SK-N-SH (cell line): Measurements from ENCODE around the gene PSME1. TPM values are rescaled to one million over a fixed set of nuclear protein-coding genes. Genes with fewer than 3 reads are reported as not detected.

Source experiments
- CTCF ChIA-PET: fragments of 300-600, 350-600 bp; formaldehyde crosslinking; extraction: SDS; loops from one replicate; lab custom pipeline; 2021; lab: Yijun Ruan, JAX
- POLR2A ChIA-PET: fragments of 350-600 bp; sonication (Branson Sonifier 250); formaldehyde crosslinking; extraction: SDS; loops from one replicate; lab custom pipeline; 2020; ENCODE audit warnings: antibody characterized with exemption, inconsistent platforms; lab: Yijun Ruan, JAX
- DNase-seq: peaks from one replicate; pipeline ENCODE4 v3.0.0; 2012
- H2AFZ ChIP-seq: fragments of 200-600 bp; sonication (generic); 2 replicates; pipeline ENCODE4 v1.8.1; 2016; ENCODE audit warnings: antibody characterized with exemption, mild to moderate bottlenecking, low read depth
- H3F3A ChIP-seq: fragments of 200-600 bp; sonication (generic); replicated peaks from 2 replicates; pipeline ENCODE3; 2016; ENCODE audit warnings: antibody characterized with exemption, mild to moderate bottlenecking; ENCODE audit not compliant: insufficient read depth
- H3K27ac ChIP-seq, 2 experiments: fragments of 200-500 bp in 1 of 2; fragments of 200-600 bp in 1 of 2; sonication (Bioruptor generic) in 1 of 2; sonication (generic), shearing (Covaris generic) in 1 of 2; 2 replicates each; pipeline versions ENCODE4 v1.5.1 to v1.6.1; 2014 to 2016; ENCODE audit warnings: low read depth in 2 of 2, inconsistent platforms in 1 of 2, low read length in 1 of 2, mild to moderate bottlenecking in 1 of 2, mixed read lengths in 1 of 2
- H3K27me3 ChIP-seq: fragments of 200-600 bp; sonication (generic), shearing (Covaris generic); 2 replicates; pipeline ENCODE4 v1.6.1; 2016; ENCODE audit warnings: mixed run types; ENCODE audit not compliant: insufficient read depth
- H3K36me3 ChIP-seq, 2 experiments: fragments of 200-500 bp in 1 of 2; fragments of 200-600 bp in 1 of 2; sonication (Bioruptor generic) in 1 of 2; sonication (generic) in 1 of 2; replicated peaks in 1 of 2; 2 replicates each; pipeline versions ENCODE3 to v1.5.1; 2014 to 2016; ENCODE audit warnings: low read length in 1 of 2, mild to moderate bottlenecking in 1 of 2; ENCODE audit not compliant: insufficient read depth in 2 of 2, control insufficient read depth in 1 of 2
- H3K4me1 ChIP-seq, 2 experiments: fragments of 200-500 bp in 1 of 2; fragments of 200-600 bp in 1 of 2; sonication (Bioruptor generic) in 1 of 2; sonication (generic), shearing (Covaris generic) in 1 of 2; 2 replicates each; pipeline versions ENCODE4 v1.5.1 to v1.6.1; 2014 to 2016; ENCODE audit warnings: low read depth in 1 of 2, low read length in 1 of 2, mixed run types in 1 of 2; ENCODE audit not compliant: insufficient read depth in 2 of 2, control insufficient read depth in 1 of 2
- H3K4me2 ChIP-seq: fragments of 200-600 bp; sonication (generic), shearing (Covaris generic); 2 replicates; pipeline ENCODE4 v1.6.1; 2017; ENCODE audit warnings: mixed run types
- H3K4me3 ChIP-seq, 2 experiments: fragments of 200-500 bp in 1 of 2; fragments of 200-600 bp in 1 of 2; sonication (Bioruptor generic) in 1 of 2; sonication (generic), shearing (Covaris generic) in 1 of 2; 2 replicates each; pipeline versions ENCODE4 v1.5.1 to v1.8.1; 2014 to 2016; ENCODE audit warnings: low read depth in 2 of 2, inconsistent platforms in 1 of 2, low read length in 1 of 2, mild to moderate bottlenecking in 1 of 2, mixed read lengths in 1 of 2, moderate library complexity in 1 of 2
- H3K79me2 ChIP-seq: fragments of 200-600 bp; sonication (generic); 2 replicates; pipeline ENCODE4 v1.8.1; 2017; ENCODE audit warnings: mild to moderate bottlenecking; ENCODE audit not compliant: insufficient read depth
- H3K9ac ChIP-seq: fragments of 200-600 bp; sonication (generic); 2 replicates; pipeline ENCODE4 v1.6.1; 2017; ENCODE audit warnings: mixed run types
- H3K9me2 ChIP-seq: fragments of 200-600 bp; sonication (generic); 2 replicates; pipeline ENCODE4 v1.6.1; 2017; ENCODE audit warnings: mixed run types
- H3K9me3 ChIP-seq: fragments of 200-600 bp; sonication (generic); 2 replicates; pipeline ENCODE4 v1.6.1; 2017; ENCODE audit warnings: mixed run types, mild to moderate bottlenecking, moderate library complexity
- H4K20me1 ChIP-seq: fragments of 200-600 bp; sonication (generic); 2 replicates; pipeline ENCODE4 v1.6.1; 2017; ENCODE audit warnings: mild to moderate bottlenecking, mixed run types; ENCODE audit not compliant: insufficient read depth
- CHD2 ChIP-seq: fragments of 150-350 bp; IDR thresholded peaks from 2 replicates; pipeline ENCODE4 v1.6.1; 2018; ENCODE audit warnings: low read length; ENCODE audit not compliant: partially characterized antibody
- ELF1 ChIP-seq: IDR thresholded peaks from 2 replicates; pipeline ENCODE4 v1.4.0; 2012
- EP300 ChIP-seq, 2 experiments: IDR thresholded peaks; 2 replicates each; pipeline versions ENCODE4 v1.4.0 to v1.6.1; 2012; ENCODE audit warnings: borderline replicate concordance in 1 of 2, low read depth in 1 of 2, low read length in 1 of 2
- EZH2phosphoT487 ChIP-seq: fragments of 200-600 bp; sonication (generic); IDR thresholded peaks from 2 replicates; pipeline ENCODE4 v1.6.1; 2017; ENCODE audit warnings: low read depth, mixed run types, mild to moderate bottlenecking, antibody characterized with exemption, moderate library complexity, borderline replicate concordance
- IRF3 ChIP-seq: fragments of 150-350 bp; IDR thresholded peaks from 2 replicates; pipeline ENCODE4 v1.6.1; 2016; ENCODE audit warnings: mild to moderate bottlenecking, low read depth, low read length
- MAX ChIP-seq: IDR thresholded peaks from 2 replicates; pipeline ENCODE4 v1.4.0; 2012; ENCODE audit warnings: low read depth
- MXI1 ChIP-seq: IDR thresholded peaks from 2 replicates; pipeline ENCODE4 v1.6.1; 2012; ENCODE audit warnings: mild to moderate bottlenecking, low read depth, low read length, improper control_type of control experiment
- NFIC ChIP-seq: IDR thresholded peaks from 2 replicates; pipeline ENCODE4 v1.4.0; 2012; ENCODE audit warnings: borderline replicate concordance
- RAD21 ChIP-seq: IDR thresholded peaks from 2 replicates; pipeline ENCODE4 v1.6.1; 2012; ENCODE audit warnings: mild to moderate bottlenecking, low read length
- RXRA ChIP-seq: IDR thresholded peaks from 2 replicates; pipeline ENCODE4 v1.4.0; 2012; ENCODE audit warnings: low read depth, mild to moderate bottlenecking, borderline replicate concordance
- TAF1 ChIP-seq: IDR thresholded peaks from 2 replicates; pipeline ENCODE4 v1.6.1; 2012; ENCODE audit warnings: low read depth, mild to moderate bottlenecking, low read length, moderate library complexity, borderline replicate concordance
- TEAD4 ChIP-seq: IDR thresholded peaks from 2 replicates; pipeline ENCODE4 v1.4.0; 2012; ENCODE audit warnings: mild to moderate bottlenecking, borderline replicate concordance; ENCODE audit not compliant: insufficient read depth
- USF1 ChIP-seq: IDR thresholded peaks from 2 replicates; pipeline ENCODE4 v1.4.0; 2012; ENCODE audit warnings: low read depth, borderline replicate concordance
- WGBS: methylation state at CpG from one replicate; pipeline ENCODE4 v1.1.6; 2017; ENCODE audit warnings: low lambda C conversion rate; 5-methylcytosine and 5-hydroxymethylcytosine counted together
- polyA plus RNA-seq, 3 experiments: library from polyadenylated mRNA; depleted of rRNA; stranded (reverse); fragments of >200 nt; gene quantifications; 2 replicates each; pipeline ENCODE4 v1.2.3, GENCODE V29; 2012

Gene PSME1
- polyA plus RNA-seq, 1 of the 3 experiments (the other 2 are of a cell fraction) = 287 TPM

GRCh38 chr14:24156840-24157239 lies 20.8 kb downstream of the PSME1 start (continued):
- TF ChIP-seq MAX (no peak), USF1 (no peak), MXI1 (no peak), ELF1 (no peak), EP300 (IDR thresholded peaks at IDR 0.05; ENCODE audit: borderline replicate concordance in 1 of 2, low read depth in 1 of 2, low read length in 1 of 2) (no peak), NFIC (no peak), RXRA (no peak), EZH2phosphoT487 (no peak)

DNA sequence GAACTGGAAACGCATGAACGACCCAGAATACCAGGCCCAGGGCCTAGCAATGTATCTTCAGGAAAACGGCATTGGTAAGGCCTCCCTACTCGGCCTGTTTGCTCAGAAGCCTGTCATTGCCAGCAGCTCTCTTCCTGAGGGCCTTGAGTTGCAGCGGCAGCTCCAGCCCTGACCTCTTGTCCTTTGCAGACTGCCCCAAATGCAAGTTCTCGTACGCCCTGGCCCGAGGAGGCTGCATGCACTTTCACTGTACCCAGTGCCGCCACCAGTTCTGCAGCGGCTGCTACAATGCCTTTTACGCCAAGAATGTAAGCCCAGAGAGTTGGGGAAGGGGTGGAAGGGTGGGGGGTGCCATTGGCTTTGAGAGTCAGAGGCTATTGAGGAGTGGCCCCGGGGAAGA lies 21.3 kb downstream of the PSME1 start:
- H3K4me3 ChIP-seq = no peak overlapping the region
- H3K9me3 ChIP-seq = no peaks in the 10 kb centered on the region
- DNase-seq = no peak
- H4K20me1 ChIP-seq = peaks cover 4% of the 10 kb centered on the region; the same call in 1 of the 2 replicates
- no peaks in the 10 kb centered on the region for H3K9me2 ChIP-seq
- peaks cover 12% of the 10 kb centered on the region for H3K79me2 ChIP-seq
- H3K4me2 ChIP-seq = no peak overlapping the region
- 91% methylated on average over 8 of the region's 12 CpGs for WGBS
- CTCF ChIA-PET = interaction anchor here (1.2 to 1.5 kb wide), 2 partner anchors 13 to 39 kb away, joined by 3 to 4 read pairs; no protein-coding TSS in a partner anchor
- H3K36me3 ChIP-seq = peaks cover 37 to 46% of the 10 kb centered on the region in 2 experiments
- H3K4me1 ChIP-seq = peaks cover 4 to 14% of the 10 kb centered on the region in 2 experiments; a peak in 1 of 4 replicates
- H2AFZ ChIP-seq = no peak overlapping the region
- POLR2A ChIA-PET = interaction anchor here (0.9 kb wide), 1 partner anchor 11 kb away, joined by 3 read pairs; the partner anchor contains the start of gene PSME2
- no peaks in the 10 kb centered on the region for H3K27me3 ChIP-seq
- peaks cover 17% of the 10 kb centered on the region for H3F3A ChIP-seq
- no peak for TF ChIP-seq TEAD4
- TF ChIP-seq CHD2 = no peak
- no peak for TF ChIP-seq TAF1
- no peak for TF ChIP-seq RAD21
- TF ChIP-seq IRF3 = no peak
- no peak overlapping the region for H3K9ac ChIP-seq
- H3K27ac ChIP-seq = no peak overlapping the region
